Vagina (tissue), 2 donors: ENCODE measurements around the gene ANKRD44.

ENCODE experiments used
- CTCF ChIP-seq, 3 experiments: fragments of 450-650 bp in 2 of 3; fragments of 200-600 bp in 1 of 3; sonication (generic) in 1 of 3; IDR thresholded peaks; one replicate each; pipeline ENCODE4 v1.5.1; 2017 to 2019; ENCODE audit warnings: antibody characterized with exemption in 3 of 3, mild to moderate bottlenecking in 2 of 3, moderate library complexity in 2 of 3
- POLR2A ChIP-seq, 2 donors: fragments of 450-650 bp; IDR thresholded peaks; one replicate each; pipeline ENCODE4 v1.6.1; 2017; ENCODE audit warnings: antibody characterized with exemption in 2 of 2, mild to moderate bottlenecking in 2 of 2, moderate library complexity in 2 of 2

DNA sequence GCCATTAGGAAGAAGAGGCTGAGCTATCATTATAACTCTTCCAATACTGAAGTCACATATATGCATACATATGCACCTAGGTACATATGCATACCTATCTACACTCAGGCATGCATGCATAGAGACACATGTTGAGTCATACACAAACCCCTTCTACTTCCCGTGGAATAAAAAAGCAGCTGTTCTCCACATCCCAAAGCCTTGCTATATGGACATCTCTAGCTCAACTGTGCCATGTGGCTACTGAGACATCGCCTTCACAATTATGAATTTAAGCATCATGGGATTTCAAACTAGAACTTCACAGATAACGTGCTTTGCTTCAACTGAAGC lies 120.5 kb downstream of the ANKRD44 start:
- no peak for TF ChIP-seq CTCF (IDR thresholded peaks at IDR 0.05)
- TF ChIP-seq POLR2A (IDR thresholded peaks at IDR 0.05): no peak
